Rectal smooth muscle tissue (tissue), 1 donor: Measurements from ENCODE around the gene SCML1.
"Not testable (repeated sequence)": the region's sequence is repeated elsewhere in the genome, so short reads cannot be mapped to it uniquely, and the experiment has no call there.

Experiments
- H3K27ac ChIP-seq: one replicate; pipeline ENCODE4 v1.7.0; 2013; ENCODE audit warnings: low read depth, low read length, inconsistent platforms
- H3K27me3 ChIP-seq: one replicate; pipeline ENCODE4 v1.7.0; 2013; ENCODE audit warnings: low read length; ENCODE audit not compliant: control insufficient read depth, insufficient read depth
- H3K36me3 ChIP-seq: one replicate; pipeline ENCODE4 v1.7.0; 2013; ENCODE audit warnings: low read length; ENCODE audit not compliant: control insufficient read depth, insufficient read depth
- H3K4me1 ChIP-seq: one replicate; pipeline ENCODE4 v1.7.0; 2013; ENCODE audit warnings: low read length; ENCODE audit not compliant: control insufficient read depth, insufficient read depth
- H3K4me3 ChIP-seq: one replicate; pipeline ENCODE4 v1.7.0; 2013; ENCODE audit warnings: low read length
- H3K9ac ChIP-seq: one replicate; pipeline ENCODE4 v1.7.0; 2013; ENCODE audit warnings: low read length

Gene SCML1

GRCh38 chrX:17779434-17779833 lies 42.1 kb downstream of the SCML1 start:
- Histone ChIP-seq H3K36me3 (no peaks in the 10 kb centered on the region), H3K9ac (no peak overlapping the region), H3K27ac (no peak overlapping the region), H3K4me3 (no peak overlapping the region), H3K27me3 (no peaks in the 10 kb centered on the region), H3K4me1 (no peaks in the 10 kb centered on the region)

GRCh38 chrX:17786554-17787347 lies 49.5 kb downstream of the SCML1 start:
- not testable (repeated sequence) for H3K4me1 ChIP-seq, H3K36me3 ChIP-seq, H3K27ac ChIP-seq, H3K9ac ChIP-seq, H3K4me3 ChIP-seq, H3K27me3 ChIP-seq

- Histone ChIP-seq H3K9ac (no peak overlapping the region), H3K27ac (no peak overlapping the region), H3K27me3 (no peaks in the 10 kb centered on the region), H3K4me1 (peaks cover 2% of the 10 kb centered on the region), H3K36me3 (no peaks in the 10 kb centered on the region), H3K4me3 (no peak overlapping the region)
Measured at GRCh38 chrX:17787557-17787956, 50.3 kb downstream of the SCML1 start.

- H3K4me3 ChIP-seq, result no peak overlapping the region
- no peaks in the 10 kb centered on the region for H3K36me3 ChIP-seq
- H3K27ac ChIP-seq, result no peak overlapping the region
- peaks cover 2% of the 10 kb centered on the region for H3K4me1 ChIP-seq
- H3K27me3 ChIP-seq, result no peaks in the 10 kb centered on the region
- H3K9ac ChIP-seq, result no peak overlapping the region
Measured at GRCh38 chrX:17788439-17788838, 51.1 kb downstream of the SCML1 start.

GRCh38 chrX:17788956-17789562 lies 51.8 kb downstream of the SCML1 start:
- Histone ChIP-seq H3K9ac (no peak overlapping the region), H3K4me3 (no peak overlapping the region), H3K36me3 (no peaks in the 10 kb centered on the region), H3K4me1 (peaks cover 2% of the 10 kb centered on the region), H3K27ac (no peak overlapping the region), H3K27me3 (no peaks in the 10 kb centered on the region)

GRCh38 chrX:17792826-17793225 lies 55.5 kb downstream of the SCML1 start:
- no peaks in the 10 kb centered on the region for H3K36me3 ChIP-seq
- H3K27ac ChIP-seq, result no peak overlapping the region
- H3K27me3 ChIP-seq, result no peaks in the 10 kb centered on the region
- peaks cover 2% of the 10 kb centered on the region for H3K4me1 ChIP-seq
- no peak overlapping the region for H3K4me3 ChIP-seq
- no peak overlapping the region for H3K9ac ChIP-seq

- Histone ChIP-seq H3K4me3 (no peak overlapping the region), H3K9ac (no peak overlapping the region), H3K27me3 (no peaks in the 10 kb centered on the region), H3K27ac (no peak overlapping the region), H3K36me3 (no peaks in the 10 kb centered on the region), H3K4me1 (no peaks in the 10 kb centered on the region)
Measured at GRCh38 chrX:17798921-17799320, 61.6 kb downstream of the SCML1 start.

- no peaks in the 10 kb centered on the region for H3K36me3 ChIP-seq
- no peak overlapping the region for H3K27ac ChIP-seq
- H3K9ac ChIP-seq, result no peak overlapping the region
- H3K27me3 ChIP-seq, result no peaks in the 10 kb centered on the region
- no peak overlapping the region for H3K4me3 ChIP-seq
- no peaks in the 10 kb centered on the region for H3K4me1 ChIP-seq
Measured at GRCh38 chrX:17801431-17801830, 64.1 kb downstream of the SCML1 start.

- Histone ChIP-seq H3K4me3 (no peak overlapping the region), H3K9ac (no peak overlapping the region), H3K4me1 (no peaks in the 10 kb centered on the region), H3K36me3 (no peaks in the 10 kb centered on the region), H3K27me3 (no peaks in the 10 kb centered on the region), H3K27ac (no peak overlapping the region)
Measured at GRCh38 chrX:17802756-17803155, 65.5 kb downstream of the SCML1 start.

- no peaks in the 10 kb centered on the region for H3K27me3 ChIP-seq
- H3K9ac ChIP-seq, result no peak overlapping the region
- no peaks in the 10 kb centered on the region for H3K36me3 ChIP-seq
- no peaks in the 10 kb centered on the region for H3K4me1 ChIP-seq
- H3K4me3 ChIP-seq, result no peak overlapping the region
- no peak overlapping the region for H3K27ac ChIP-seq
Measured at GRCh38 chrX:17803449-17803848, 66.2 kb downstream of the SCML1 start.
